Activated naive CD4-positive, alpha-beta T cell treated with anti-CD3 and anti-CD28 coated beads, Interleukin-2, amount 50 U/mL, for 72 hours (primary cell): ENCODE results near the gene IL31RA. TPM values are rescaled to one million over a fixed set of nuclear protein-coding genes. Genes with fewer than 3 reads are reported as not detected.

Source experiments
- ATAC-seq, 2 donors: fragments of 150-1000 bp; cut with Tn5 transposase; 2 replicates each; pipeline ENCODE4 v1.10.0; 2021; ENCODE audit warnings: mild to moderate bottlenecking in 2 of 2, moderate library complexity in 2 of 2
- DNase-seq, 2 donors: peaks; one replicate each; pipeline ENCODE4 v3.0.0; 2021 to 2022; ENCODE audit warnings: low spot score in 2 of 2
- H3K27ac Mint-ChIP-seq, 2 donors: one replicate each; pipeline ENCODE4 v1.8.0; 2022; ENCODE audit warnings: mild to moderate bottlenecking in 2 of 2, mixed read lengths in 2 of 2
- H3K36me3 Mint-ChIP-seq, 2 donors: one replicate each; pipeline ENCODE4 v1.8.0; 2022; ENCODE audit warnings: mixed read lengths in 2 of 2
- H3K9me3 Mint-ChIP-seq, 2 donors: one replicate each; pipeline ENCODE4 v1.8.0; 2022; ENCODE audit warnings: mixed read lengths in 2 of 2
- total RNA-seq, 2 donors: library from RNA; stranded (reverse); gene quantifications; one replicate each; pipeline ENCODE4 v1.2.3, GENCODE V29; 2022

IL31RA gene
- total RNA-seq, 2 donors from 2014 or later: 0.89 TPM; not detected in 1

DNA sequence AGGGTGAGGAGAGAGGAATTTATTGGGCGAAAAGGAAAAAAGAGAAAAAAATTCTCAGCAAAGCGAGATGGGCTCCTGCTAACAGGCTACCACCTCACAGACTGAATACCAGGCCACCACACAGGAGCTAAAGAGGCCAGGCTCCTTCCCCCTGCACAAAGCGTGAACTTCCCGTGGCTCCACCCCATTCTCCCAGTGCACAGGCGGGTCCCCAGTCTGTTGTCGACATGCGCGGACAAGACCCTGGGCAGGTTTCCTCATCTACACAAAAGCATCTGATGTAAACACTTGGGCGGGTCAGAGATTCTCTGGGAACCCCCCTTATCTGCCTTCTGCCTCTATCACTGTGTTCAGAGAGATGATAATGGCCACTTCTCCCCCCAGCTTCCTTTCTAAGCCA is 34.2 kb downstream of the IL31RA start:
- Mint-ChIP-seq H3K9me3 (no peaks in the 10 kb centered on the region), H3K36me3 (no peaks in the 10 kb centered on the region), H3K27ac (no peak overlapping the region)
- ATAC-seq (no peak), DNase-seq (no peak)

DNA sequence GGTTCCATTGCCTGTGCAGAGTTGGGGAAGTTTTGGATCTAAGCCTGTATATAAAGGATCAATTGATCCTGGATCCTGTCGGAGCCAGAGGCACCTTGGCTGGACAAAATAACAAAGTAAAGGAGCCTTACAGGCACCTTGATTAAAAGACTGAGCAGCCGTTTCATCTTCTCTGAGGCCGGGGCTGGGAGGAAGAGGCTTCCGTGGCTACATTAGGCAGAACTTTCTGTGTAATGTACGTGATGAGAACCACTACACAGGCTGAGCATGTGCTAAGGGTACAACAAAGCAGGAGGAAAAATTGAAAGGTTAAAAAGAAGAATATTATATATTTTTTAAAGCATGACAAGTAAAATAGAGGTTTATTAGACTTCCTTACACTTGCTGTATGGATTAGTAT is 37.0 kb downstream of the IL31RA start:
- H3K27ac Mint-ChIP-seq: no peak overlapping the region
- no peak for ATAC-seq

DNA sequence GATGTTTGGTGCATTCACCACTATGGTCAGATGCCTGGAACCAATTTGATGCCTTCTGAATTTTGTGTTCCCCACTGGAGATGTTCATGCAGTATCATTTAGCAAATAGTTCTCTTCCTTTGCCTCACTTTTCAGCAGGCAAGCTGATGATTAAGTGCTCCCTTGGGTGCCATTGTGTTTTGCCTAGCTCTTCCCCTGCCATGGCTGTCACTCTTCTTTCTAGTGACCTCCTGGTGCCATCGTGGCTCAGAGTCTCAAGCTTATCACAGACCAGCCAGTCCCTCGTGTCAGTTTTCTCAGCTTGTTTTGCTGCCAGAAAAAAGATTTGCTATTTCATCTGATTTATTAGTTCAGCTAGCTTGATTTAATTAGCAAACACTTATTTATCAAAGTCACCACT is 41.3 kb downstream of the IL31RA start:
- DNase-seq (no peak), ATAC-seq (no peak)
- Mint-ChIP-seq H3K27ac (no peak overlapping the region), H3K9me3 (peaks cover 0 to 5% of the 10 kb centered on the region in 2 donors), H3K36me3 (peaks cover 0 to 8% of the 10 kb centered on the region in 2 donors)

More for the DNA sequence above, 37.0 kb downstream of the IL31RA start:
- Mint-ChIP-seq H3K9me3 (peaks cover 0 to 5% of the 10 kb centered on the region in 2 donors), H3K36me3 (peaks cover 0 to 8% of the 10 kb centered on the region in 2 donors)
- DNase-seq: no peak

DNA sequence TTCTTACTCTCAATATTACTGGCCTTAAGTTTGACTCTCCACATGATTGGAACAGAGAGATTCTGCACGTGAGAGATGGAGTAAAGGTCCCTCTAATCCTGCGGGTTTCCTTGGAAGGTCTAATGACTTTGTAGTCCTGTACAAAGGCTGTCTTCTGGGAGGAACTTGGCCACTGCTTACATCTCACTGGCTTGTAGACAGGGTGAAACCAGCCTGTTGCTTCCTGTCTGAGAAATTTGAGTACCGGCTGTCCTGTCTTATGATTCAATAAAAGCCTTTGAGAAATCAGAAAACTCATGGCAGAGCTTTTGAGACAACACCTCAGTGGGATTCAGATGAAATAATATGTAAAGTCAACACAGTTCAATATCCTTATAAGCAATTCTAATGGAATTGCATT is 43.0 kb downstream of the IL31RA start:
- ATAC-seq (peak in 1 of 2 donors; percentile 64), DNase-seq (no peak)
- Mint-ChIP-seq H3K36me3 (peaks cover 0 to 8% of the 10 kb centered on the region in 2 donors), H3K27ac (no peak overlapping the region), H3K9me3 (peaks cover 0 to 5% of the 10 kb centered on the region in 2 donors)

DNA sequence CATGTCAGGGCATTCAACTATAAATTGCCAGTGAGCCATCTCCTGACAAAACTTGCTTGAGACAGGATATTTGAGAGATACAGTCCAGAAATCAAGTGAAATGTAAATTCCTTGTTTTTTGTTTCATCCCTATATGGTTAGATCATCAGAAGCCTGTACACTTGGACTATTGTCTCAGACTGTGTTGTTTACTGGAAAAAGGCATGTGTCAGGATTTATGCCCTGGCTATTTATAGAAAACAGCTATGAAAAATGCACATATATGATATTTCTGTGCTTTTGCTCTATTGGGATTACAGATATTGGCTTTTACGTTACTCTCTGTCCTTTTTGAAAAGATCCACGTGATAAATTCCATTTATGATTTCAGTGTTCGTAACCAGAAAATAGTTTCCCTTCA is 44.2 kb downstream of the IL31RA start:
- ATAC-seq (no peak), DNase-seq (no peak)
- no peak overlapping the region for H3K27ac Mint-ChIP-seq
- H3K9me3 Mint-ChIP-seq: peaks cover 0 to 5% of the 10 kb centered on the region in 2 donors
- H3K36me3 Mint-ChIP-seq: peaks cover 0 to 8% of the 10 kb centered on the region in 2 donors

DNA sequence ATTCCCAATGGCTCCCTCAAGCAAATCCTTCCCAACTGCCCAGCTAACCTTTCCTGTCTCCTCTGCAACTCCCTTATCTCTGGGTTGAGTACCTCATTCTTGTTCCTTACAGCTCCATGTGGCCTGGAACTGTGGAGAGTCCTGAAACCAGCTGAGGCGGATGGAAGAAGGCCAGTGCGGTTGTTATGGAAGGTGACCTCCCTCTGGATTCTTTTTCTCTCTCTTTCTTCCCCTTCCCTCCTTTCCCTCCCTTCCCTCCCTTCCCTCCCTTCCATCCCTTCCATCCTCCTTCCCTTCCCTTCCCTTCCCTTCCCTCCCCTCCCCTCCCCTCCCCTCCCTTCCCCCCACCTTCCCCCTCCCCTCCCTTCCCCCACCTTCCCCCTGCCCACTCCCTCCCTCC is 45.1 kb downstream of the IL31RA start:
- peaks cover 0 to 5% of the 10 kb centered on the region in 2 donors for H3K9me3 Mint-ChIP-seq
- H3K27ac Mint-ChIP-seq: no peak overlapping the region
- H3K36me3 Mint-ChIP-seq: peaks cover 0 to 8% of the 10 kb centered on the region in 2 donors
- ATAC-seq: no peak
- DNase-seq: no peak

DNA sequence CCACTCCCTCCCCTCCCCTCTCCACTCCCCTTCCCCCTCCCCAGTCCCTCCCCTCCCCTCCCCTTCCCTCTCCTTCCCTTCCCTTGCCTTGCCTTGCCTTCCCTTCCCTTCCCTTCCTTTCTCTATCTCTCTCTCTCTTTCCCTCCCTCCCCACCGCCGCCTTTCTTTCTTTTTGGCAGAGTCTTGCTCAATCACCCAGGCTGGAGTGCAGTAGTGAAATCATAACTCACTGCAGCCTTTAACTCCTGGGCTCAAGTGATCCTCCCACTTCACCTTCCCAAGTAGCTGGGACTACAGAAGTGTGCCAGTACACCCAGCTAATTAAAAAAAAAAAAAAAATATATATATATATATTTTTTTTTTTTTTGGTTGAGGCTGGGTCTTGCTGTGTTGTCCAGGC is 45.5 kb downstream of the IL31RA start:
- H3K9me3 Mint-ChIP-seq: peaks cover 0 to 5% of the 10 kb centered on the region in 2 donors
- DNase-seq (no peak), ATAC-seq (no peak)
- no peak overlapping the region for H3K27ac Mint-ChIP-seq
- peaks cover 0 to 8% of the 10 kb centered on the region in 2 donors for H3K36me3 Mint-ChIP-seq

DNA sequence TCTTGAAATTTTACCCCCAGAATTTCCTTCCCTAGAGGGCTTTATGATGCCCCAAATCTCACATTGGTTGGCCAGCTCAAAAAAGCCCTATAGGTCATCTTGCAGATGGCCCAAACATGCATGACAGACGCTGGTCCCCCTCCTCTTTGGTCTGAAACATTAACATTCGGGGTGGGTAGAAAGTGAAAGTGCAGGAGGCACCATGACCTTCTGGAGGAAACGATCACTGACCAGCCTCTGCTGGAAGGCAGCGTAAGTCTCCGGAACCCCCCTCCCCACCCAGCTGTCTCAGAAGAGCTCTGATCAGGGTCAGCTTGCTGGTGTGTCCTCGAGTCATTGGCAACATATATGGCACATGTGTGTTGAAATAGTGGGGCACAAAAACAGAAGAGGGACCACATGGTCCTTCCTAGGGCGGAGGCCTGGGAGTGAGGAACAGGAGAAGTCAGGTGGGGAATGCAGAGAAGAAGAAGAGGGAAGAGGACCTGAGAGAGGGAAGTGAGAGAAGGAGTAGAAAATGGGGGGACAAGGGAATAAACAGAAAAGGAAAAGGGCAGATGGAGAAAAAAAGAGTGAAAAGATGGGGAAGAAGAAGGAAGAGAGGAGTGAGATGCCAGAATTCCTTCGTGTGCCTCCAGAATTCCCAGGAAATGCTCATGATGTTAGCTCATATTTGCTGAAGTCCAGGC is 46.2 kb downstream of the IL31RA start:
- Mint-ChIP-seq H3K9me3 (peaks cover 0 to 4% of the 10 kb centered on the region in 2 donors), H3K36me3 (peaks cover 0 to 5% of the 10 kb centered on the region in 2 donors), H3K27ac (no peak overlapping the region)
- ATAC-seq (no peak), DNase-seq (no peak)

DNA sequence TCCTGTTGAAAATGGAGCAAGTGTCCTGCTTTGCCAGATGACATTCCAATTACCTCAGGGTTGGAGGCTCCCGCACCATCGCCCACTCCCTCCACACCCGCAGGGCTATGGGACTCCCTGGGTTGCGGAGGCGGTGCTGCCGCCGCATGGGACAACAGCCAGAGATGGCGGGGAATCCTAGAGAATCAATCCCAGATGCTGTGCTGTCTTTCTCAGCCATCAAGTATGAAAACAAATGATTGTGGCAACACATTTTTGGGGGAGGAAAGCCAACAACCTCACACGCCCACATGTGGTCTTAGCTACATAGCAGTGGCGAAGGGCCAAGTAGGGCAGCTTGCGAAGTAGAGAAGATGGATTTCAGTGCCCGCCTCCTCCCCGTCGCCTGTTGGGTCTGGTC is 46.7 kb downstream of the IL31RA start:
- no peak for ATAC-seq
- H3K9me3 Mint-ChIP-seq: no peaks in the 10 kb centered on the region
- no peaks in the 10 kb centered on the region for H3K36me3 Mint-ChIP-seq
- no peak overlapping the region for H3K27ac Mint-ChIP-seq
- no peak for DNase-seq

DNA sequence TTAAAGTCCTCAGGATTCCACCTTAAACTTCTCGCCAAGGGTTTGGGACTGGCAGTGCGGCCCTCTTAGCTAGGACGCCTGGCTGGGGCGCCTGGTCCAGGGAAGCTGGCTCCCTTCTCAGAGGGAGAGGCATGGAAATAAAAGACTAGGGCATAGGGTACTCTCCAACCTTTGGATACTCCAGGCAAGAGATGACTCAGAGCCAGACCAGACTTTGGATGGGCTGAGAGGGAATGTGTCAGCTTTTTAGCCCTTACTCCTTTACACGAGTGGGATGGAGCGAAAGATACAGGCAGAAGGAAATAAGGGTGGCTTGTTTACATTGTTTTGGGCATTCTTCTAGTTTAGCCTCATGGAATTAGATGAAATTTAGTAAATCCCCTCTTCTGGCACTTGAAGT is 48.2 kb downstream of the IL31RA start:
- ATAC-seq (no peak), DNase-seq (no peak)
- Mint-ChIP-seq H3K36me3 (no peaks in the 10 kb centered on the region), H3K27ac (no peak overlapping the region), H3K9me3 (no peaks in the 10 kb centered on the region)

DNA sequence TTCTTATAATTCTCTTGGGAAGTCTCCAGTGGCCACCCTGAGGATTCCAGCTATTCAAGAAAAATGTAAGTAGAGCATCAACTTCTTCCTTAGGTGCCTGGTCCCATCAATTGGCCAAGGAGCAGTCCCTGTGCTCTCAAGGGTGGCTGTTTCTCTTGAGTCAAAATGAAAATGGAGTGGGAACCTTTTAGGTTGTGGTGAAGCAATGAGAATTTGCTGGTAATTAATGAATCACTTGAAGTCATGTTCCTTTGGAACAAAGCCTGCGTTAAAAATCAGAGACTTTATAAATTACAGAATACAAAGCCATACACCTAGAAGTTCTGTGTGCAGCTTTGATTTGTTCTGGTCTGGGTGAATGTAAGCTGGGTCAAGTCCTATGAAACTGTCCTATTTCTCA is 48.9 kb downstream of the IL31RA start:
- Mint-ChIP-seq H3K27ac (no peak overlapping the region), H3K36me3 (no peaks in the 10 kb centered on the region), H3K9me3 (no peaks in the 10 kb centered on the region)
- DNase-seq (no peak), ATAC-seq (peak in 1 of 2 donors; percentile 51)

DNA sequence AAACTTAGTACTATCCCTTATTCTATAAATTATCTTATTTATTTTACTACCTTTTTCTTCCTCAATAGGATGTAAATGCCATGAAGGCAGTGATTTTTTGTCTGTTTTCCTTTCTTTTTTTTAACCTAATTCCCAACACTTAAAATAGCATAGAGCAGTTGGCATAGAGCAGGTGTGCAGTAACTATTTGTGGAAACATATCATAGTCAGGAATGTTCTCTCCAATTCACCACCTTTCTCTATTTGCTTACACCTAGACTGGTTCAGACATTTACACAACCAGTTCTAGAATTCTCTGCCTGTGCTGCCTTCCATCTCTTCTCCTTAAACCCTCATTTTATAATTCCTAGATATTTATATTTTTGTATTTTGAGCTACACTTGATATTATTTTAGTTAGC is 49.6 kb downstream of the IL31RA start:
- no peak for DNase-seq
- no peaks in the 10 kb centered on the region for H3K36me3 Mint-ChIP-seq
- H3K9me3 Mint-ChIP-seq: no peaks in the 10 kb centered on the region
- H3K27ac Mint-ChIP-seq: no peak overlapping the region
- ATAC-seq: no peak

DNA sequence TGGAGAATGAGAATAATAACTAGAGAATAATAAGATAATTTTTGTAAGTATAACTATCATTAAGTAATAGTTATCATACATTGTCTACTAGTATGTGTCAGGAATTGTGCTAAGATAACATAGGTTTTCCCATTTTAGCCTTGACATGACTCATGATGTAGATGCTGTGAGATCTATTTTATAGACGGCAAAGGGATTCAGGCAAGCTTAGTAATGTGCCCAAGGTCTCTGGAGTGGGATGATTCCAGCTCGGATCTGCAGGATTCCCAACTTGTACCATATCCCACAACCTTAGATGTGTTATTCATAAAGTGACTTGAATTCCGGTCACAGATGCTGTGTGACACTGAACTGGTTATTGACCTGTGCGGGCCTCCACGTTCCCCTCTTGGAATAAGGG is 51.5 kb downstream of the IL31RA start:
- DNase-seq: no peak
- no peak for ATAC-seq
- Mint-ChIP-seq H3K9me3 (no peaks in the 10 kb centered on the region), H3K36me3 (no peaks in the 10 kb centered on the region), H3K27ac (peak overlapping the region in 1 of 2 donors; percentile 18)

DNA sequence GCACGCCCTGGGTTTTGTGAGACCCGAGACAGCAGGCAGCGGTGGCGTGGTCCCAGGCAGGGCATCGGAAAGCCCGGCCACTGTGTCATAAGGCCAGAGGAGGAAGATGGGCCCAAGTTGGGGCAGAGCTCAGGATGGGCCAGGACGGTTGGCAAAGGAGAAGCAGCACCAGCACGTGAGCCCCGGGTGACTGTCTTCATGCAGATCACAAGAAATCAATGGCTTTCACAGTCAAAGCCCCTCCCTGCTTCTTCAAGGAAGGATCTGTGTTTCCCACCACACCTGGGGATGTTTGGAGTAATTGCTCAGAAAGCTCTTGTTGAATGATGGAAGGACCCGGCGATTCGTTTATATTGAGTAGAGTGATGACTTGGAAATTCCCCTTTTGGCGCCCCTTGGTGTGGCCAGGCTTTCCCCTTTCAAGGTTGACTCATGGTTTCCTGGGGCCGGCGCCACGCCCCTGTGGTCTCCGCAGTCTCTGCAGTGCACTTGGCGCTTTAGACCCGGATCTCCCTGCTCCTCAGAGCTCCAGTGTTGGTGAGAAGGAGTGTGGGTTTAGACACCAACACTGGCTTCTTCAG is 52.1 kb downstream of the IL31RA start:
- ATAC-seq: peak; percentile 92 to 95
- peak; percentile 58 to 75 for DNase-seq
- peak overlapping the region in 1 of 2 donors; percentile 18 for H3K27ac Mint-ChIP-seq
- H3K9me3 Mint-ChIP-seq: no peaks in the 10 kb centered on the region
- no peaks in the 10 kb centered on the region for H3K36me3 Mint-ChIP-seq

DNA sequence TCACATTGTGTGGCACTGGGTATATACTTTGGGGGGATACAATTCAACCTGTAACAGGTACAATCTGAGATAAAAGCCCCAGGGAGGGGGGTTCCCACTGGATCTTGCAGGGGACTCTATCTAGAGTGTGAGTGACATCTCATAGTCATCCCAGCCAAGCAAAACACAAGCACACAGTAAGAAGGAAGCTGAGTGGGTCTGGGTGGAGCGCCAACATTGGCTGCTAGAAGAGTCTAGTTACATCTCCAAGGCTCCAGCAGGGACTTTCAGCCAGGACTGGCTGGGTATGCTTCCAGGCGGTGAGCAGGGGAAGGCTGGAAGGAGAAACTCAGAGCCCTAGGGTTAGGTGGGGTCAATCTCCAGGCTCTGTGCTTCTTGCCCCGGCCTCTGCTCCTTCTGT is 53.0 kb downstream of the IL31RA start:
- ATAC-seq (no peak), DNase-seq (no peak)
- Mint-ChIP-seq H3K36me3 (no peaks in the 10 kb centered on the region), H3K27ac (no peak overlapping the region), H3K9me3 (no peaks in the 10 kb centered on the region)

DNA sequence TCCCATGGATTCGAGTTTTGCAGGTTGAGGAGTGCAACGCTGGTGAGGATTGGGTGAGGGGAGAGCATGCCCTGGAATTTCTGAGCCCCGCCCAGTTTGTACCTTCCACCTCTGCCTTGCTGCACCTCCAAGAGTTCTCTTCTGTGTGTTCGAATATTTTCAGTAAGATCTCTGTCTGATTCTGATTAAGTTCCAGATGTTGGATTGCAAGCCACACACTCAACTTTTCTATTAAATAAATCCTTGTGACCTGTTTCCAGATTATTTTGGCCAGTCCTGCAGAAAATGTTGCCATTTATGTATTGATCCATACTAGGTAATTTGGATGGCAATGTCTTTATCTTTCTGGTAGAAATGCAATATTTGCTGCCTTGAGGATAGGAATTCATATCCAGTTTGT is 54.1 kb downstream of the IL31RA start:
- DNase-seq (no peak), ATAC-seq (no peak)
- Mint-ChIP-seq H3K27ac (no peak overlapping the region), H3K9me3 (no peaks in the 10 kb centered on the region), H3K36me3 (no peaks in the 10 kb centered on the region)

DNA sequence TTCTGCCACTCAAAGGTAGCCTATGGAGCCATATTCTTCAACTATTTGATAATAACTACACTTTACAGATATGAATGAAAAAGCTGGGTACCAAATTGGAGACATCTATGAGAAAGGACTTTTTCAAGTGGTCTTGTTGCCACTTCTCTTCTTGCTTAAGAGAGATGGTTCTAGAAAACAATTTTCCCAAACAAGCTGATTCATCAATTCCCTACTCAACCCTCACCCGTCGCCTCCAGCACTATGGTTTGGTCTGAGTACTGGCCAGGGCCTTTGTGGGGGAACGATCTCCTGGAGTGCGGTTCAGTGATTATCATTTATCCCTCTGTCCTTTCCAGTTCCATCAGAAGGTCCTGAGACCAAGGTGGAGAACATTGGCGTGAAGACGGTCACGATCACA is 56.8 kb downstream of the IL31RA start:
- no peak overlapping the region for H3K27ac Mint-ChIP-seq
- ATAC-seq (no peak), DNase-seq (no peak)
- H3K36me3 Mint-ChIP-seq: peaks cover 0 to 6% of the 10 kb centered on the region in 2 donors
- H3K9me3 Mint-ChIP-seq: no peaks in the 10 kb centered on the region

DNA sequence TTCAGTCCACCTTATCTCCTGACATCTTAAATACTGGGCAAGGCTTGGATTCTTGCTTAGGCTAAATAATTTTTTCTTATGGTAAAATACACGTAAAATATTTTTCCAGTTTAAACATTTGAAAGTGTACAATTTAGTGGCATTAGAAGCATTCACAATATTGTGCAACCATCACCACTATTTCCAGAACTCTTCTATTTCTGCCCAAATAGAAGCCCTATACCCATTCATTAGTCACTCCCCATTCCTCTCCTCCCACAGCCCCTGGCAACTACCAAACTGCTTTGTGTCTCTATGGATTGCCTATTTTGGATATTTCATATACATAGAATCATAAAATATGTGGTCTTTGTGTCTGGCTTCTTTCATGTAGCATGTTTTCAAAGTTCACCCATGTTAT is 57.6 kb downstream of the IL31RA start:
- no peak for ATAC-seq
- DNase-seq: no peak
- Mint-ChIP-seq H3K36me3 (peaks cover 0 to 6% of the 10 kb centered on the region in 2 donors), H3K9me3 (no peaks in the 10 kb centered on the region), H3K27ac (no peak overlapping the region)
